IMR-90 (cell line): ENCODE results near the gene ST3GAL4. TPM values are rescaled to one million over a fixed set of nuclear protein-coding genes. Genes with fewer than 3 reads are reported as not detected.

ENCODE experiments used
- ATAC-seq: fragments of 200-7000 bp; cut with Tn5 transposase; 2 replicates; pipeline ENCODE4 v1.9.1; 2020; ENCODE audit warnings: low read depth, mild to moderate bottlenecking, moderate library complexity
- BruUV-seq: library from RNA; stranded (reverse); fragments of 400-500 nt; replicated peaks from 2 replicates; lab custom pipeline; 2021; lab: Mats Ljungman, UMichigan
- CTCF ChIA-PET: fragments of 300-600 bp; formaldehyde crosslinking; extraction: SDS; loops from one replicate; lab custom pipeline; 2021; ENCODE audit warnings: antibody characterized with exemption; lab: Yijun Ruan, JAX
- POLR2A ChIA-PET: fragments of 300-600 bp; sonication (Branson Sonifier 250); formaldehyde crosslinking; loops from one replicate; lab custom pipeline; 2022; ENCODE audit warnings: antibody characterized with exemption; ENCODE audit not compliant: unreplicated experiment; lab: Charles Lee
- DNase-seq: peaks from one replicate; pipeline ENCODE4 v3.0.0; 2013
- H2AFZ ChIP-seq: replicated peaks from 2 replicates; pipeline ENCODE3; 2013; ENCODE audit warnings: low read length, mild to moderate bottlenecking; ENCODE audit not compliant: poor library complexity
- H2AK5ac ChIP-seq: 2 replicates; pipeline ENCODE4 v1.6.1; 2013; ENCODE audit warnings: low read depth, low read length, inconsistent platforms
- H2AK9ac ChIP-seq: replicated peaks from 2 replicates; pipeline ENCODE3; 2013; ENCODE audit warnings: mild to moderate bottlenecking, low read depth, low read length, moderate library complexity; ENCODE audit not compliant: poor library complexity
- H2BK120ac ChIP-seq: 2 replicates; pipeline ENCODE4 v1.6.1; 2013; ENCODE audit warnings: low read depth, low read length, inconsistent platforms
- H2BK15ac ChIP-seq: 3 replicates; pipeline ENCODE4 v1.6.1; 2013; ENCODE audit warnings: low read depth, low read length, inconsistent platforms
- H2BK20ac ChIP-seq: 2 replicates; pipeline ENCODE4 v1.6.1; 2013; ENCODE audit warnings: low read depth, mild to moderate bottlenecking, inconsistent platforms, low read length, moderate library complexity
- H2BK5ac ChIP-seq: 2 replicates; pipeline ENCODE4 v1.6.1; 2013; ENCODE audit warnings: mild to moderate bottlenecking, low read depth, low read length, inconsistent platforms; ENCODE audit not compliant: poor library complexity, severe bottlenecking
- H3K14ac ChIP-seq: replicated peaks from 2 replicates; pipeline ENCODE4 v1.6.1; 2013; ENCODE audit warnings: low read depth, low read length, inconsistent platforms
- H3K18ac ChIP-seq: 2 replicates; pipeline ENCODE4 v1.6.1; 2013; ENCODE audit warnings: low read depth, low read length, control low read depth
- H3K23ac ChIP-seq: 2 replicates; pipeline ENCODE4 v1.6.1; 2013; ENCODE audit warnings: low read depth, low read length, inconsistent platforms
- H3K27ac ChIP-seq: 2 replicates; pipeline ENCODE4 v1.5.1; 2013; ENCODE audit warnings: mild to moderate bottlenecking, control low read depth, low read length; ENCODE audit not compliant: insufficient read depth
- H3K27me3 ChIP-seq: 2 replicates; pipeline ENCODE4 v1.6.1; 2013; ENCODE audit warnings: low read length; ENCODE audit not compliant: control insufficient read depth, insufficient read depth
- H3K36me3 ChIP-seq: 2 replicates; pipeline ENCODE4 v1.6.1; 2013; ENCODE audit warnings: low read length, mixed read lengths; ENCODE audit not compliant: control insufficient read depth, insufficient read depth
- H3K4ac ChIP-seq: 2 replicates; pipeline ENCODE4 v1.6.1; 2013; ENCODE audit warnings: low read depth, low read length, inconsistent platforms
- H3K4me1 ChIP-seq: 2 replicates; pipeline ENCODE4 v1.6.1; 2013; ENCODE audit warnings: low read length, mixed read lengths; ENCODE audit not compliant: control insufficient read depth, insufficient read depth
- H3K4me2 ChIP-seq: 2 replicates; pipeline ENCODE4 v1.6.1; 2013; ENCODE audit warnings: low read depth, mild to moderate bottlenecking, control low read depth, low read length, moderate library complexity
- H3K4me3 ChIP-seq: 2 replicates; pipeline ENCODE4 v1.5.1; 2013; ENCODE audit warnings: low read depth, mild to moderate bottlenecking, control low read depth, low read length, moderate library complexity; ENCODE audit not compliant: insufficient read depth
- H3K56ac ChIP-seq: 2 replicates; pipeline ENCODE4 v1.6.1; 2013; ENCODE audit warnings: low read length, inconsistent platforms; ENCODE audit not compliant: insufficient read depth; ENCODE audit errors: extremely low read depth
- H3K79me1 ChIP-seq, 2 experiments: 2 replicates each; pipeline ENCODE4 v1.6.1; 2013; ENCODE audit warnings: low read length in 2 of 2, inconsistent platforms in 1 of 2, low read depth in 1 of 2
- H3K9ac ChIP-seq: 2 replicates; pipeline ENCODE4 v1.6.1; 2013; ENCODE audit warnings: low read depth, low read length, control low read depth
- H3K9me1 ChIP-seq: 2 replicates; pipeline ENCODE4 v1.6.1; 2013; ENCODE audit warnings: low read length, inconsistent platforms; ENCODE audit not compliant: insufficient read depth
- H3K9me3 ChIP-seq: 2 replicates; pipeline ENCODE4 v1.6.1; 2013; ENCODE audit warnings: low read length; ENCODE audit not compliant: control insufficient read depth, insufficient read depth
- H4K20me1 ChIP-seq: 2 replicates; pipeline ENCODE4 v1.6.1; 2013; ENCODE audit warnings: low read length, inconsistent platforms; ENCODE audit not compliant: insufficient read depth
- H4K5ac ChIP-seq: 2 replicates; pipeline ENCODE4 v1.6.1; 2013; ENCODE audit warnings: mild to moderate bottlenecking, low read depth, low read length, control low read depth
- H4K8ac ChIP-seq, 2 experiments: 2 replicates each; pipeline ENCODE4 v1.6.1; 2013; ENCODE audit warnings: low read depth in 2 of 2, low read length in 2 of 2, control low read depth in 1 of 2, inconsistent platforms in 1 of 2
- H4K91ac ChIP-seq: 2 replicates; pipeline ENCODE4 v1.6.1; 2013; ENCODE audit warnings: low read depth, low read length, inconsistent platforms; ENCODE audit not compliant: insufficient read depth
- CEBPB ChIP-seq: IDR thresholded peaks from 2 replicates; pipeline ENCODE4 v1.6.1; 2012; ENCODE audit warnings: low read depth, low read length, improper control_type of control experiment
- ELK1 ChIP-seq: fragments of 150-350 bp; IDR thresholded peaks from 2 replicates; pipeline ENCODE4 v1.6.1; 2016; ENCODE audit warnings: low read depth, mild to moderate bottlenecking, low read length, moderate library complexity, borderline replicate concordance
- POLR2A ChIP-seq: IDR thresholded peaks from 2 replicates; pipeline ENCODE4 v1.6.1; 2012; ENCODE audit warnings: mild to moderate bottlenecking, low read depth, low read length
- SMC3 ChIP-seq: fragments of 150-350 bp; IDR thresholded peaks from 2 replicates; pipeline ENCODE4 v1.6.1; 2016; ENCODE audit warnings: low read depth, mild to moderate bottlenecking, antibody characterized with exemption, low read length, moderate library complexity
- USF2 ChIP-seq: fragments of 150-350 bp; IDR thresholded peaks from 2 replicates; pipeline ENCODE4 v1.6.1; 2017; ENCODE audit warnings: mild to moderate bottlenecking, antibody characterized with exemption, low read length, low read depth
- WGBS, 2 experiments: methylation state at CpG; one replicate each; pipeline versions ENCODE4 v1.1.5 to v1.1.7; 2013; ENCODE audit warnings: missing lambda C conversion rate in 2 of 2; ENCODE audit not compliant: insufficient read length in 1 of 2; ENCODE audit errors: extremely low coverage in 2 of 2; 5-methylcytosine and 5-hydroxymethylcytosine counted together
- dilution Hi-C: fragments of 300-500 bp; cut with HindIII; formaldehyde crosslinking; loops from one replicate; pipeline ENCODE4 v1.14.3; 2018; ENCODE audit warnings: low sequenced_read_pairs; ENCODE audit not compliant: unreplicated experiment
- in situ Hi-C: fragments of 300-500 bp; cut with MboI; formaldehyde crosslinking; loops from 3 replicates; pipeline ENCODE4 v1.14.3; 2019; ENCODE audit warnings: low sequenced_read_pairs, inconsistent platforms, mixed read lengths
- intact Hi-C: fragments of 100-400 bp; cut with micrococcal nuclease; formaldehyde crosslinking; loops from 2 replicates; pipeline ENCODE4 v1.10.0; 2022
- polyA plus RNA-seq, 3 experiments: library from polyadenylated mRNA; depleted of rRNA; stranded (reverse); fragments of >200 nt; gene quantifications; 2 replicates each; pipeline ENCODE4 v1.2.3, GENCODE V29; 2012; ENCODE audit warnings: low replicate concordance in 1 of 3
- total RNA-seq: library from RNA; depleted of rRNA; stranded (reverse); fragments of >200 nt; gene quantifications from 2 replicates; pipeline ENCODE4 v1.2.3, GENCODE V29; 2012

ST3GAL4 gene
- total and polyA plus RNA-seq, 2 of the 4 experiments (the other 2 are of a cell fraction): 17.0 to 19.7 TPM

- H3K4me1 ChIP-seq: peaks cover 25% of the 10 kb centered on the region
- TF ChIP-seq SMC3: no peak
- no peak for TF ChIP-seq POLR2A
- no peak for TF ChIP-seq CEBPB
- TF ChIP-seq ELK1: no peak
- no peak for TF ChIP-seq USF2
- peak overlapping the region; percentile 73; the same call in 1 of the 2 replicates for H3K23ac ChIP-seq
- H4K8ac ChIP-seq: peak overlapping the region; percentile 49 to 83; a peak in 3 of 4 replicates
- no peaks in the 10 kb centered on the region for H3K9me3 ChIP-seq
- H2BK15ac ChIP-seq: peak overlapping the region; percentile 17; the same call in 1 of the 3 replicates
- peak overlapping the region; percentile 61 for H2BK5ac ChIP-seq
- intact Hi-C loops (loop anchor here (2.0 kb wide), 1 partner anchor 101 kb away; no protein-coding TSS in a partner anchor), in situ Hi-C loops (loop anchor here (10.0 kb wide), 1 partner anchor 105 kb away; no protein-coding TSS in a partner anchor), dilution Hi-C loops (no loop called here)
- H3K56ac ChIP-seq: peak overlapping the region; percentile 36; the same call in 1 of the 2 replicates
- peak overlapping the region; percentile 73 for H2BK20ac ChIP-seq
- H2AK9ac ChIP-seq: no peak overlapping the region
- H3K4me2 ChIP-seq: peak overlapping the region; percentile 47
- peaks cover 0 to 5% of the 10 kb centered on the region in 2 experiments; a peak in 1 of 4 replicates for H3K79me1 ChIP-seq
- H3K14ac ChIP-seq: peak overlapping the region; percentile 29; the same call in 1 of the 2 replicates
- peak overlapping the region; percentile 59; the same call in 1 of the 2 replicates for H4K91ac ChIP-seq
- H2BK120ac ChIP-seq: peak overlapping the region; percentile 56
- H3K36me3 ChIP-seq: peaks cover 1% of the 10 kb centered on the region; the same call in 1 of the 2 replicates
- H2AK5ac ChIP-seq: no peak overlapping the region
- POLR2A ChIA-PET: interaction anchor here (0.7 kb wide), 1 partner anchor 127 kb away, joined by 13 read pairs; no protein-coding TSS in a partner anchor
- 30% methylated on average over 5 of the region's 11 CpGs; no CpG with 5 or more reads in 1 of the 2 experiments for WGBS, 2 experiments
- peak overlapping the region; percentile 96 for H4K5ac ChIP-seq
- no peak overlapping the region; the same call in 1 of the 2 replicates for H3K9ac ChIP-seq
- CTCF ChIA-PET: interaction anchor here (1.0 kb wide), 1 partner anchor 9 kb away, joined by 3 read pairs; no protein-coding TSS in a partner anchor
- ATAC-seq (peak; percentile 71), DNase-seq (peak; percentile 84)
- H4K20me1 ChIP-seq: no peaks in the 10 kb centered on the region
- no TSS peak for BruUV-seq
- H3K27ac ChIP-seq: peak overlapping the region; percentile 84; the same call in 1 of the 2 replicates
- H2AFZ ChIP-seq: peak overlapping the region; percentile 15
- H3K18ac ChIP-seq: peak overlapping the region; percentile 92
- no peaks in the 10 kb centered on the region for H3K27me3 ChIP-seq
- no peak overlapping the region for H3K4me3 ChIP-seq
- H3K9me1 ChIP-seq: peaks cover 17% of the 10 kb centered on the region
- peak overlapping the region; percentile 44; the same call in 1 of the 2 replicates for H3K4ac ChIP-seq
These were observed 64.6 kb downstream of the ST3GAL4 start for GRCh38 chr11:126419801-126420697.
